WTC11 (cell line): ENCODE measurements around the gene MS4A15. TPM values are rescaled to one million over a fixed set of nuclear protein-coding genes. Genes with fewer than 3 reads are reported as not detected.

ENCODE experiments used
- ATAC-seq: fragments of 200-7000 bp; cut with Tn5 transposase; 2 replicates; pipeline ENCODE4 v1.10.0; 2021; ENCODE audit warnings: mild to moderate bottlenecking, moderate library complexity
- CTCF ChIA-PET: fragments of 300-600 bp; sonication (Branson Sonifier 250); formaldehyde crosslinking; loops from one replicate; lab custom pipeline; 2021; ENCODE audit warnings: antibody characterized with exemption; lab: Charles Lee
- POLR2A ChIA-PET: fragments of 350-600 bp; sonication (Branson Sonifier 250); formaldehyde crosslinking; loops from one replicate; lab custom pipeline; 2021; ENCODE audit warnings: antibody characterized with exemption; lab: Charles Lee
- DNase-seq: peaks from one replicate; pipeline ENCODE4 v3.0.0; 2021; ENCODE audit warnings: low spot score
- H3K27ac Mint-ChIP-seq: 2 replicates; pipeline ENCODE4 v1.8.0; 2021; ENCODE audit warnings: mixed read lengths
- H3K27me3 Mint-ChIP-seq: 2 replicates; pipeline ENCODE4 v1.8.0; 2021; ENCODE audit warnings: low read depth, mild to moderate bottlenecking, moderate library complexity, mixed read lengths
- H3K36me3 Mint-ChIP-seq: 2 replicates; pipeline ENCODE4 v1.8.0; 2021; ENCODE audit warnings: mixed read lengths
- H3K4me1 Mint-ChIP-seq: 2 replicates; pipeline ENCODE4 v1.8.0; 2022; ENCODE audit warnings: mixed read lengths
- H3K4me3 Mint-ChIP-seq: 2 replicates; pipeline ENCODE4 v1.8.0; 2021; ENCODE audit warnings: mild to moderate bottlenecking, moderate library complexity, mixed read lengths
- H3K9me3 Mint-ChIP-seq: 2 replicates; pipeline ENCODE4 v1.8.0; 2021; ENCODE audit warnings: mixed read lengths
- ARID4B ChIP-seq: sonication (generic); formaldehyde crosslinking; IDR thresholded peaks from 2 replicates; pipeline ENCODE4 v1.8.0; 2023; ENCODE audit warnings: missing genetic modification reagents, mild to moderate bottlenecking, borderline replicate concordance
- ATF6 ChIP-seq: sonication (generic); formaldehyde crosslinking; IDR thresholded peaks from 2 replicates; pipeline ENCODE4 v1.8.1; 2023; ENCODE audit warnings: mild to moderate bottlenecking, missing genetic modification reagents
- CBFB ChIP-seq: sonication (generic); formaldehyde crosslinking; IDR thresholded peaks from 2 replicates; pipeline ENCODE4 v1.8.1; 2022; ENCODE audit warnings: mild to moderate bottlenecking, low read depth, missing genetic modification reagents
- EMX1 ChIP-seq: fragments of 250-450 bp; sonication (Bioruptor Pico); IDR thresholded peaks from 2 replicates; pipeline ENCODE4 v1.8.0; 2021; ENCODE audit warnings: mild to moderate bottlenecking
- FOXP1 ChIP-seq: sonication (generic); formaldehyde crosslinking; IDR thresholded peaks from 2 replicates; pipeline ENCODE4 v1.8.0; 2022; ENCODE audit warnings: missing genetic modification reagents, mild to moderate bottlenecking, moderate library complexity, borderline replicate concordance
- GABPB1 ChIP-seq: sonication (generic); formaldehyde crosslinking; IDR thresholded peaks from 2 replicates; pipeline ENCODE4 v1.8.1; 2023; ENCODE audit warnings: mild to moderate bottlenecking, missing genetic modification reagents
- HMGA2 ChIP-seq: fragments of 250-450 bp; sonication (Bioruptor Pico); IDR thresholded peaks from 2 replicates; pipeline ENCODE4 v1.4.0; 2021; ENCODE audit warnings: mild to moderate bottlenecking, moderate library complexity
- HMGXB4 ChIP-seq: sonication (generic); formaldehyde crosslinking; IDR thresholded peaks from 2 replicates; pipeline ENCODE4 v1.8.1; 2023; ENCODE audit warnings: mild to moderate bottlenecking, moderate library complexity, missing genetic modification reagents
- MXD4 ChIP-seq: fragments of 250-450 bp; sonication (Bioruptor Pico); IDR thresholded peaks from 2 replicates; pipeline ENCODE4 v1.8.0; 2021; ENCODE audit warnings: mild to moderate bottlenecking, moderate library complexity, borderline replicate concordance
- NR2C2 ChIP-seq: sonication (generic); formaldehyde crosslinking; IDR thresholded peaks from 2 replicates; pipeline ENCODE4 v1.8.0; 2022; ENCODE audit warnings: mild to moderate bottlenecking, missing genetic modification reagents
- RELA ChIP-seq: sonication (generic); formaldehyde crosslinking; IDR thresholded peaks from 2 replicates; pipeline ENCODE4 v1.8.1; 2022; ENCODE audit warnings: missing genetic modification reagents, mild to moderate bottlenecking, borderline replicate concordance
- SMAD4 ChIP-seq: sonication (generic); formaldehyde crosslinking; IDR thresholded peaks from 2 replicates; pipeline ENCODE4 v1.8.0; 2022; ENCODE audit warnings: mild to moderate bottlenecking, missing genetic modification reagents
- STAT6 ChIP-seq: sonication (generic); formaldehyde crosslinking; conservative IDR thresholded peaks from 2 replicates; pipeline ENCODE4 v1.8.1; 2023; ENCODE audit warnings: mild to moderate bottlenecking, low read depth, missing genetic modification reagents, moderate library complexity
- TCF7 ChIP-seq: sonication (generic); formaldehyde crosslinking; IDR thresholded peaks from 2 replicates; pipeline ENCODE4 v1.8.0; 2022; ENCODE audit warnings: mild to moderate bottlenecking, low read depth, missing genetic modification reagents, moderate library complexity
- USF1 ChIP-seq: sonication (generic); formaldehyde crosslinking; IDR thresholded peaks from 2 replicates; pipeline ENCODE4 v1.8.0; 2022; ENCODE audit warnings: mild to moderate bottlenecking, missing genetic modification reagents
- ZMAT4 ChIP-seq: fragments of 250-450 bp; sonication (Bioruptor Pico); IDR thresholded peaks from 2 replicates; pipeline ENCODE4 v1.9.0; 2021; ENCODE audit warnings: mild to moderate bottlenecking
- ZNF232 ChIP-seq: sonication (generic); formaldehyde crosslinking; IDR thresholded peaks from 2 replicates; pipeline ENCODE4 v1.8.0; 2022; ENCODE audit warnings: mild to moderate bottlenecking, missing genetic modification reagents
- ZNF416 ChIP-seq: fragments of 250-450 bp; sonication (Bioruptor Pico); IDR thresholded peaks from 2 replicates; pipeline ENCODE4 v1.9.0; 2021; ENCODE audit warnings: mild to moderate bottlenecking, inconsistent platforms
- ZNF512 ChIP-seq: sonication (generic); formaldehyde crosslinking; IDR thresholded peaks from 2 replicates; pipeline ENCODE4 v1.8.1; 2022; ENCODE audit warnings: missing genetic modification reagents, borderline replicate concordance
- total RNA-seq: library from RNA; stranded (reverse); gene quantifications from 3 replicates; pipeline ENCODE4 v1.2.3, GENCODE V29; 2021

The MS4A15 gene
- total RNA-seq, 1 experiment from 2014 or later, result 0.09 TPM

GRCh38 chr11:60783911-60784310 is 27.2 kb downstream of the MS4A15 start (continued):
- TF ChIP-seq ARID4B (CRISPR knock-in tag), result no peak

- H3K4me3 Mint-ChIP-seq, result no peak within 1 kb of the TSS
- H3K27me3 Mint-ChIP-seq, result no peaks in the 10 kb centered on the region; the same call in 1 of the 2 replicates
- peaks cover 9% of the 10 kb centered on the region for H3K9me3 Mint-ChIP-seq
- DNase-seq, result no peak
- no peak for TF ChIP-seq TCF7
- TF ChIP-seq SMAD4 (CRISPR knock-in tag), result no peak
- no peak for TF ChIP-seq ZNF512 (CRISPR knock-in tag)
- TF ChIP-seq MXD4 (CRISPR knock-in tag), result no peak
- no peak for TF ChIP-seq FOXP1 (CRISPR knock-in tag)
- TF ChIP-seq HMGA2 (CRISPR knock-in tag), result no peak
- no peak for TF ChIP-seq EMX1 (CRISPR knock-in tag)
- TF ChIP-seq ZMAT4 (CRISPR knock-in tag), result no peak
- no peak for TF ChIP-seq CBFB
- TF ChIP-seq ZNF232 (CRISPR knock-in tag), result no peak
- TF ChIP-seq NR2C2 (CRISPR knock-in tag), result no peak
- TF ChIP-seq, all 79 proteins: peak for 0
- no peaks in the 10 kb centered on the region for H3K36me3 Mint-ChIP-seq
- ATAC-seq, result no peak
- ChIA-PET POLR2A (no interaction called here), CTCF (interaction anchor here (1.2 to 3.5 kb wide), 6 partner anchors 9 to 114 kb away, joined by 3 to 17 read pairs (median 4); no protein-coding TSS in a partner anchor)
- H3K27ac Mint-ChIP-seq, result no peak within 1 kb of the TSS
- no peaks in the 10 kb centered on the region for H3K4me1 Mint-ChIP-seq
Observed at GRCh38 chr11:60785136-60785535, 28.5 kb downstream of the MS4A15 start, which contains the start of gene MS4A10. TSS of gene MS4A10 (plus strand) at chr11:60785333. CDS start at chr11:60790336, 5,003 bp downstream.

GRCh38 chr11:60785806-60786361 is 29.2 kb downstream of the MS4A15 start:
- Mint-ChIP-seq H3K4me1 (no peaks in the 10 kb centered on the region), H3K4me3 (no peak overlapping the region), H3K27me3 (no peaks in the 10 kb centered on the region; the same call in 1 of the 2 replicates), H3K27ac (no peak overlapping the region), H3K9me3 (peaks cover 12% of the 10 kb centered on the region), H3K36me3 (no peaks in the 10 kb centered on the region)
- ATAC-seq, result no peak
- DNase-seq, result no peak
- ChIA-PET CTCF (interaction anchor here (1.0 to 3.5 kb wide), 4 partner anchors 10 to 102 kb away, joined by 4 to 17 read pairs (median 5); no protein-coding TSS in a partner anchor), POLR2A (no interaction called here)
- TF ChIP-seq USF1 (CRISPR knock-in tag) (no peak), FOXP1 (CRISPR knock-in tag) (no peak), ZNF416 (CRISPR knock-in tag) (no peak), RELA (CRISPR knock-in tag) (no peak), ATF6 (no peak), HMGXB4 (CRISPR knock-in tag) (no peak), GABPB1 (no peak), STAT6 (no peak)
